Activated CD8-positive, alpha-beta memory T cell treated with anti-CD3 and anti-CD28 coated beads for 48 hours (primary cell): ENCODE results near the gene IQCE.

Experiments
- DNase-seq, 3 experiments: peaks; one replicate each; pipeline ENCODE4 v3.0.0-alpha.2; 2020; ENCODE audit warnings: low read depth in 2 of 3, low spot score in 2 of 3

The IQCE gene

DNA sequence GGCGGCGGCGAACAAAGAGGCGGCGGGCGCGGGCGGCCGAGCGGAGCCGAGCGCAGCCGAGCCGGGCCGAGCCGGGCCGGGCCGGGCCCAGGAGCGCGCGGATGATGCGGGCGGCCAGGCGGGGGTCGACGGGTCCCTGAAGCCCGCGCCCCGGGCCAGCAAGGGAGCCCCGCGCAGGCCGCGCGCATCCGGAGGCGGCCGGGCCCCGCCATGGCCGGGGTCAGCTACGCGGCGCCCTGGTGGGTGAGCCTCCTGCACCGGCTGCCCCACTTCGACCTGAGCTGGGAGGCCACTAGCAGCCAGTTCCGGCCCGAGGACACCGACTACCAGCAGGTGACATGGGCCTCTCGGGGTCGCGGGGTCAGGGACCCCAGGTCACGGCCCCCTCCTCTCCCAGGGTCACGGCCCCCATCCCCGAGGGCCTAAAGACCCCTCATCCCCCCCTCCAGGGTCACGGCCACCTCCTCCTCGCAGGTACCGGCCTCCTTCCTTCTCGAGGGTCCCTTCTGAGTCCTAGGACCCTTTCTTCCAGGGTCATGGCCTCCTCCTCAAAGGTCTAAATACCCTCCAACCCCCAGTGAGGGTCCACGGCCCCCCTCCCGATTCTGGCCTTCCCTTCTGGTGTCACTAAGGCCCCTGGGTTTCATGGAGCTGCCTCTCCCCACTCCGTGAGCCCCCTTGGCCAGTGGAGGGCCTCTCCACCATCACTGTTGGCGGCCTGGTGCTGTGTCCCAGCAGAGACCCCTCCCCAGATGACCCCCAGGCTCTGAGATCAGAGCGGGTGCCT is 73.4 kb downstream of the IQCE start, which contains the start of gene TTYH3:
TTYH3 (plus strand) TSS at position 41 of the 787 bp plus-strand sequence; CDS start at position 211, 170 bp downstream.
- DNase-seq: peak in 1 of 3 experiments; percentile 34

DNA sequence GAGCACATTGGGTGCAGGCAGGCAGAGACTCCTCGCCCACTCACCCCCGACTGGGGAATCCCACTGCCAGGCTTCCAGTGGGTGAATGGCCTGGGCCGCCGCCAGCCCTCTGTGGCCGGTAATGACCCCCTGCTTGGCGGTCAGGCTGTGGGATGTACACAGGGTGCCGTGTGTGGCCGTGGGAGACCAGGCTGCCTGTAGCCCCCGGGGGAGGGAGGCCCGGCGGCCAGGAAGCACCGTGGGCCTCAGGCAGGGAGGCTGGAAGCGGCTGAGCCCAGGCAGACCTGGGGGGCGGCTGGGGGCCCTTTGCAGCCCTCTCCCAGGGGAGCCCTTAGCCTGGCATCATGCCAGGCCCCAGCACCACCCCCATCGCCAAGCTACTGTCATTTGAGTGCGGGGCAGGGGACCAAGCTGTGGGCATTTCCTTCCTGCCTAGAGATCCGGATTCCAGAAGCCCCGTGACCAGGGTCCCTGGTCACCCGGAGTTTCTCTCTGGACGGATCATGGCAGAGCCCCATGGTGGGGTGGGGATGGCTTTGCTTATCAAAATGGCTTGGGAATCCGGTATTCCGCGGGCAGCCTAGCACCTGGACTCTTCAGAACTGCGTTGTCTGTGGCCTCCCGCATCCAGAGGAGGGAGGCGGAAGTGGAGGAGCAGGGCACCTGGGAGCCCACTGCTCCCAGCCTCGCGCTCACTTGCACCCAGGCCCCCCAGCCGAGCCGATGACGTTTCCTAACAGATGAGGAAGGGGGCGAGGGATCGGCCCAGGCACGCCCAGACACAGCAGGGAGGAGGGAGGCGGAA is 74.2 kb downstream of the IQCE start:
- DNase-seq: peak in 2 of 3 experiments; percentile 39 to 41

DNA sequence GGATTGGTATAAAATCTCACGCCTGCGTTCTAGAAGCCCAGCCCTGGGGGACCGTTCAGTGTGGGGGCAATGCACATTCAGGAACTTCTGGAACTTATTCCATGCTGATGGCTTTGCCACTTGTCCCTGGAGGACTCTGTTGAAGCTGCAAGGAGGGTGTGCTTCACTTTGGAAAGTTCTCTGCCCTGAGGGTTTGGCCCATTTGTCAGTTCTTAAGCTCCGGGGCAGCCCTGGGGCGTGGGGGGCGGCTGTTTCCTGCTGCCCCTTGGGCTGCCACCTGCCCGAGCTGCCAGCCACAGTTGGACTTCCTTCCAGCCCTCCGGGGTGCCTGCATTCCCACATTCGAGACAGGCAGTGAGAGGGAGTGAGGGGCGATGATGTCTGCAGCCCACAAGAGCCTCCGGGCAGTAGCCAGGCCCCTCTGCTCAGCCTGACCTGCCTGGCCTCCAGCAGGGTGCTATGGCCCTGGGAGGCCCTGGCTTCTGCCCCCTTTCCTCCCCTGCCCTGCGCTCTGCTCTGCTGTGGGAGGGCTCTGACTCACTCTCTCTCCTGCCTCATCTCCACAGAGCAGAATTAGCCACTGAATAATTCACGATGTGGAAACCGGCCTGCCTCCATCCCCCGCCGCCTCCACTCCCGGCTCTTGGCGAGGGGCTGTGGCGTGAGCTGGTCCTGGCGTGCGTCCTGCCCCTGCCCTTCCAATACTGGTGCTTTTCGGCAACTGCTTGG is 74.9 kb downstream of the IQCE start:
- peak; percentile 19 to 38 (median 25) for DNase-seq

GRCh38 chr7:2634267-2635145 is 75.7 kb downstream of the IQCE start:
- DNase-seq: no peak

DNA sequence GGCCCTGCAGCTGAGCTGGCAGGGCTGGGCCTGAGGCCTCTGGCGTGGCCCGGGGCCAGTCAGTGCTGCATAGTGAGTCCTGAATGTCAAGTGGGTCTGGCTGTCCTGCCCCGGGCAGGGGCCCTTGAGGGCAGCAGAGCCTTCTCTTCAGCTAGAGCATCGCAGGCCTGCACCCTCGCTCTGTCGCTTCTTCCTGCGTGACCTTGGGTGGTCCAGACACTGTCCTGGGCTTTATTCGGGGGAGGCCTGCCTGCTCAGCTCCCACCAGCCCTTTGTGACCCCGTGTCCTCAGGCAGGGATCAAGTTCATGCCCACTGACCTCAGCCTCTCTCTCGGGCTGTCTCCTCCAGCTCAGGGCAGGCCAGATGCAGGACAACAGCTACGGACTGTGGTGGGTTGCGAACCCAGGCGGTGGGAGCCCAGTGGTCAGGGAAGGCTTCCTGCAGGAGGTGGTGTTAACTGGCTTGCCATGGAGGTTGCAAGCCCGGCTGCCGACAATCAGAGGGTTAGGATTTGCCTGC is 76.4 kb downstream of the IQCE start:
- no peak for DNase-seq

GRCh38 chr7:2635810-2636701 is 77.3 kb downstream of the IQCE start:
- DNase-seq: no peak

GRCh38 chr7:2637066-2637471 is 78.3 kb downstream of the IQCE start:
- no peak for DNase-seq

GRCh38 chr7:2637505-2638223 is 78.9 kb downstream of the IQCE start:
- no peak for DNase-seq

- DNase-seq: no peak
These were observed 79.6 kb downstream of the IQCE start for GRCh38 chr7:2638224-2638991.

GRCh38 chr7:2639181-2639681 is 80.5 kb downstream of the IQCE start:
- DNase-seq: no peak

GRCh38 chr7:2639695-2640481 is 81.1 kb downstream of the IQCE start:
- no peak for DNase-seq

DNA sequence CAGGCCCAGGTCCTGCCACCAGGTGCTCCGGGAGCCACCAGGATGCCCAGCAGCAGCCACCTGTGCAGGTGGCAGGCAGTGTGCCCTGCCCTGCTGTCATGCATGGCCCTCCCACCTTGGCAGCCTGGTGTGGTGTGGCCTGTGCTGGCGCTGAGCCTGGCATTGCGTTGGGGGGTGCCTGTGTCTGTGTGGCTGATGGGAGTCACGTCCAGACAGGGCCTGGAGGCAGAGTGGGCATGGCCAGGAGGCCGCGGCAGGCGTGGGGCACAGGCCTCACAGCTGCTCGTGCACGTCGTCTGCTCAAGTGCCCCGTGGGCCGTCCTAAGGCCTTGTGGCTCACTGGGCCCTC is 81.7 kb downstream of the IQCE start:
- DNase-seq: no peak

- DNase-seq: no peak
These were observed 82.1 kb downstream of the IQCE start for GRCh38 chr7:2640846-2641316.

DNA sequence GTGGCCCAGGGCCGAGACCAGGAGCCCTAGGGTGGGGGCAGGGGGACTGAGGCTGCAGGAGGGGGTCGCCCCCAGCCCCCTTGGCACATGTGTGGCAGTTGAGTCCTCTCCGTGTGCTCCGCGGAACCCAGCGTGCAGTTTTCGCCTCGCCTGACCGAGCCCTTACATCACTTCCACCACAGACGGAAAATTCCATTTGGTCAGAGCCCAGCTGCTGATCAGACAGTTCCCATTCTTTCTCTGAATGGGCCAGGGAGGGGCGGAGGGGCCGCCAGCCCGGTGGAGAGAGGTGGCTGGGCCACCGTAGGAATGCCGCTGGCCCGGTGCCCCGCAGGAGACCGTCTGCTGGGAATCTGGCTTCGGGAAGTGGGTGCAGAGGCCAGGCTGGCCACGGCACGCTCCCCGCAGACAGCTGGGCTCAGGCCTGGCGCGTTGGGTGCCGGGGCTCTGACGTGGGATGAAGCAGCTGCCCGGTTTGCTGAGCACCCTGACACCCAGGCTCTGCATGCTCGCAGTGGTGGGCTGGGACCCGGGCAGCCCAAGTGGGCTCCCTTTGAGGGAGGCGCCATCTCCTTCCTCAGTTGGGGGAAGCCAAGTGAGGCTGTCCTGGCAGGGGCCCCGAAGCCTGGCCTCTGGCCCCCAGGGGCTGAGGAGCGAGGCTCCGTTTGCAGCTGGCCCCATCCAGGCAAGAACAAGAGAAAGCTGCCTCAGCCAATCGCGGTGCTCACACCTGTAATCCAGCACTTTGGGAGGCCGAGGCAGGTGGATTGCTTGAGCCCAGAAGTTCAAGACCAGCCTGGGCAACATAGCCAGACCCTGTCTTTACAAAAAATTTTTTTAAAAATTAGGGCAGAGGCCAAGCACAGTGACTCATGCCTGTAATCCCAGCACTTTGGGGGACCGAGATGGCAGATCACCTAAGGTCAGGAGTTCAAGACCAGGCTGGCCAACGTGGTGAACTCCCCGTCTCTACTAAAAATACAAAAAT is 82.9 kb downstream of the IQCE start:
- DNase-seq: no peak

- DNase-seq: no peak
These were observed 84.8 kb downstream of the IQCE start for GRCh38 chr7:2643386-2644219.
